Osteocyte (in vitro differentiated cells): ENCODE results near the gene ZNF417. TPM values are rescaled to one million over a fixed set of nuclear protein-coding genes. Genes with fewer than 3 reads are reported as not detected.
"Not testable (repeated sequence)": the region's sequence is repeated elsewhere in the genome, so short reads cannot be mapped to it uniquely, and the experiment has no call there.

ENCODE experiments used
- DNase-seq: peaks from one replicate; pipeline ENCODE4 v3.0.0; 2021; ENCODE audit warnings: mixed read lengths; ENCODE audit not compliant: unreplicated experiment; ENCODE audit errors: extremely low spot score
- H3K27ac Mint-ChIP-seq: one replicate; pipeline ENCODE4 v1.8.0; 2021; ENCODE audit warnings: mild to moderate bottlenecking, mixed read lengths; ENCODE audit not compliant: unreplicated experiment
- H3K27me3 Mint-ChIP-seq: one replicate; pipeline ENCODE4 v1.8.0; 2021; ENCODE audit warnings: mixed read lengths; ENCODE audit not compliant: unreplicated experiment
- H3K36me3 Mint-ChIP-seq: one replicate; pipeline ENCODE4 v1.8.0; 2021; ENCODE audit warnings: mixed read lengths; ENCODE audit not compliant: unreplicated experiment
- H3K4me1 Mint-ChIP-seq: one replicate; pipeline ENCODE4 v1.8.0; 2021; ENCODE audit warnings: mixed read lengths; ENCODE audit not compliant: unreplicated experiment
- H3K4me3 Mint-ChIP-seq: one replicate; pipeline ENCODE4 v1.8.0; 2021; ENCODE audit warnings: mild to moderate bottlenecking, moderate library complexity, mixed read lengths; ENCODE audit not compliant: unreplicated experiment
- H3K9me3 Mint-ChIP-seq: one replicate; pipeline ENCODE4 v1.8.0; 2021; ENCODE audit warnings: mixed read lengths; ENCODE audit not compliant: unreplicated experiment
- total RNA-seq: library from RNA; stranded (reverse); gene quantifications from 2 replicates; pipeline ENCODE4 v1.2.1, GENCODE V29; 2021
- TF ChIP-seq, protein P1 (sequence below): fragments of 200-600 bp; sonication (generic); IDR thresholded peaks from 2 replicates; pipeline ENCODE4 v1.5.0; 2021; ENCODE audit warnings: antibody characterized with exemption, mild to moderate bottlenecking, moderate library complexity

The ZNF417 gene
- total RNA-seq, 1 donor from 2014 or later, result 21.0 TPM

- H3K9me3 Mint-ChIP-seq, result peaks cover 21% of the 10 kb centered on the region
- H3K36me3 Mint-ChIP-seq, result peaks cover 36% of the 10 kb centered on the region
- H3K4me3 Mint-ChIP-seq, result peak overlapping the region; percentile 90
- TF ChIP-seq, protein P1, sequence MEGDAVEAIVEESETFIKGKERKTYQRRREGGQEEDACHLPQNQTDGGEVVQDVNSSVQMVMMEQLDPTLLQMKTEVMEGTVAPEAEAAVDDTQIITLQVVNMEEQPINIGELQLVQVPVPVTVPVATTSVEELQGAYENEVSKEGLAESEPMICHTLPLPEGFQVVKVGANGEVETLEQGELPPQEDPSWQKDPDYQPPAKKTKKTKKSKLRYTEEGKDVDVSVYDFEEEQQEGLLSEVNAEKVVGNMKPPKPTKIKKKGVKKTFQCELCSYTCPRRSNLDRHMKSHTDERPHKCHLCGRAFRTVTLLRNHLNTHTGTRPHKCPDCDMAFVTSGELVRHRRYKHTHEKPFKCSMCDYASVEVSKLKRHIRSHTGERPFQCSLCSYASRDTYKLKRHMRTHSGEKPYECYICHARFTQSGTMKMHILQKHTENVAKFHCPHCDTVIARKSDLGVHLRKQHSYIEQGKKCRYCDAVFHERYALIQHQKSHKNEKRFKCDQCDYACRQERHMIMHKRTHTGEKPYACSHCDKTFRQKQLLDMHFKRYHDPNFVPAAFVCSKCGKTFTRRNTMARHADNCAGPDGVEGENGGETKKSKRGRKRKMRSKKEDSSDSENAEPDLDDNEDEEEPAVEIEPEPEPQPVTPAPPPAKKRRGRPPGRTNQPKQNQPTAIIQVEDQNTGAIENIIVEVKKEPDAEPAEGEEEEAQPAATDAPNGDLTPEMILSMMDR, result no peak
- no peak for DNase-seq
- peaks cover 20% of the 10 kb centered on the region for H3K4me1 Mint-ChIP-seq
- H3K27ac Mint-ChIP-seq, result peak overlapping the region; percentile 78
- no peaks in the 10 kb centered on the region for H3K27me3 Mint-ChIP-seq
These were observed 28.3 kb downstream of the ZNF417 start for GRCh38 chr19:57888107-57888559.

DNA sequence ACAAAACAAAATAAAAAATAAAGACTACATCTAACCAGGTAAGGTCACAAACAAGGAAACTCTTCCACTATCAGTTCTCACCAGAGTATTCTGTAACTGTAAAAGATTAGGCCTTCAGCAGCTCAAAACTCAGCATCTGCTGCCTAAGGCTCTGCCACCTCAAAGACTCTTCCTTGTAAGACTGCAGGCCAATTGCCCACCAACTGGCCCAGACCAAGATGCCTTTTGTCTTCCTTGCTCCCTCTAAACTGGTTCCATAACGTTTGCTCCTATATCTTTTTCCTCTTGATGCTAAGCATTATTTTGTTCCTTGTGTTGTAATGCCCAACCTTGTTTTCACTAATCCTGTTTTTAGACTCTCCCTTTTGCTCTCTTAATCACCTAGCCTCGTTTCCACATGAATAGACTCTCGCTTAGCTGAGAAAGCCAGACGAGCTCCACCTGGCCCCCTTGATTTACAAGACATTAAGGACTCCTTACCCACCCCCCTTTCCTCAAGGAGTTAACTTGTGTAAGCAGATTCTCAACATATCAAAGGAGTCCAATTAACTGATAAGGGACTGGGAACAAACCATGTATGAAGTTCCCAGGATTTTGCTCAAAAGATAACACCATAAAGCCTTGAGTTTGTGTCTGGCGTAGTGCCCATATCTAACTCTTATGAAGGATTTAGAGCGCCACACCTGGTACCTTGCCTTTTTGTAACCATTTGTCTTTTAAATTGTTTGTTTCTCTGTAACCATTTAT is 29.0 kb downstream of the ZNF417 start:
- Mint-ChIP-seq H3K4me3 (peak overlapping the region; percentile 90), H3K27me3 (no peaks in the 10 kb centered on the region), H3K27ac (no peak overlapping the region), H3K9me3 (peaks cover 21% of the 10 kb centered on the region), H3K4me1 (peaks cover 21% of the 10 kb centered on the region), H3K36me3 (peaks cover 39% of the 10 kb centered on the region)
- no peak for DNase-seq
- TF ChIP-seq, protein P1, result no peak

DNA sequence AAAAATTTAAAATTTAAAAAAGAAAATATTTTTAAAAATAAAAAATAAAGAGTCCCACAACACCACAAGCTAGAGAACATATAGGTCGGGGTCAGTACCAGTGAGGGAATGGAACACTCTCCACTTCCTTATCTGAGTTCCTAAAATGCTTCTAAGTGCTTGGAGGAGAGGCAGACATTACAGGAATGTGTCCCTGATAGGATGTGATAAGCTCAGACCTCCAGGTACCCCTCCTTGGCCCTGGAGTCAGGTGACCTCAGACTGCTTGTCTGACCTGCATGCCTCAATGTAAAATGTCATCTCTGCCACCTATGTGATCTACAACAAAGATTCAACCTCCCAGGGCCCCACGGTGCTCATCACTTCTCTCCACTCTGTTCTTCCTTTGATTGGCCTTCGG is 30.3 kb downstream of the ZNF417 start:
- H3K4me1 Mint-ChIP-seq, result peaks cover 21% of the 10 kb centered on the region
- DNase-seq, result no peak
- no peak overlapping the region for H3K4me3 Mint-ChIP-seq
- H3K27me3 Mint-ChIP-seq, result no peaks in the 10 kb centered on the region
- peaks cover 39% of the 10 kb centered on the region for H3K36me3 Mint-ChIP-seq
- no peak overlapping the region for H3K27ac Mint-ChIP-seq
- H3K9me3 Mint-ChIP-seq, result peaks cover 18% of the 10 kb centered on the region
- TF ChIP-seq, protein P1, result no peak

- H3K36me3 Mint-ChIP-seq, result peaks cover 60% of the 10 kb centered on the region
- DNase-seq, H3K4me1 Mint-ChIP-seq: not testable (repeated sequence)
These were observed 42.3 kb downstream of the ZNF417 start for GRCh38 chr19:57873883-57874799.

GRCh38 chr19:57872450-57872849 is 43.9 kb downstream of the ZNF417 start:
- TF ChIP-seq, protein P1, result no peak
- DNase-seq, result no peak
- Mint-ChIP-seq H3K4me1 (no peaks in the 10 kb centered on the region), H3K9me3 (peaks cover 15% of the 10 kb centered on the region), H3K4me3 (no peak overlapping the region), H3K36me3 (peaks cover 63% of the 10 kb centered on the region), H3K27ac (no peak overlapping the region), H3K27me3 (no peaks in the 10 kb centered on the region)

More at GRCh38 chr19:57873883-57874799, 42.3 kb downstream of the ZNF417 start:
- not testable (repeated sequence) for H3K27me3 Mint-ChIP-seq, H3K27ac Mint-ChIP-seq, H3K4me3 Mint-ChIP-seq
- H3K9me3 Mint-ChIP-seq, result peaks cover 15% of the 10 kb centered on the region
